Medulla oblongata (tissue), 1 donor: ENCODE measurements around the gene CAP2.

Source experiments
- DNase-seq: peaks from one replicate; pipeline ENCODE4 v3.0.0-alpha.2; 2015; ENCODE audit errors: extremely low spot score

Gene CAP2, protein sequence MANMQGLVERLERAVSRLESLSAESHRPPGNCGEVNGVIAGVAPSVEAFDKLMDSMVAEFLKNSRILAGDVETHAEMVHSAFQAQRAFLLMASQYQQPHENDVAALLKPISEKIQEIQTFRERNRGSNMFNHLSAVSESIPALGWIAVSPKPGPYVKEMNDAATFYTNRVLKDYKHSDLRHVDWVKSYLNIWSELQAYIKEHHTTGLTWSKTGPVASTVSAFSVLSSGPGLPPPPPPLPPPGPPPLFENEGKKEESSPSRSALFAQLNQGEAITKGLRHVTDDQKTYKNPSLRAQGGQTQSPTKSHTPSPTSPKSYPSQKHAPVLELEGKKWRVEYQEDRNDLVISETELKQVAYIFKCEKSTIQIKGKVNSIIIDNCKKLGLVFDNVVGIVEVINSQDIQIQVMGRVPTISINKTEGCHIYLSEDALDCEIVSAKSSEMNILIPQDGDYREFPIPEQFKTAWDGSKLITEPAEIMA

GRCh38 chr6:17392978-17393891, at the start of gene CAP2:
TSS of gene CAP2 (plus strand) at chr6:17393595. CDS start at chr6:17421556, 27,961 bp downstream.
- peak; percentile 64 for DNase-seq

DNA sequence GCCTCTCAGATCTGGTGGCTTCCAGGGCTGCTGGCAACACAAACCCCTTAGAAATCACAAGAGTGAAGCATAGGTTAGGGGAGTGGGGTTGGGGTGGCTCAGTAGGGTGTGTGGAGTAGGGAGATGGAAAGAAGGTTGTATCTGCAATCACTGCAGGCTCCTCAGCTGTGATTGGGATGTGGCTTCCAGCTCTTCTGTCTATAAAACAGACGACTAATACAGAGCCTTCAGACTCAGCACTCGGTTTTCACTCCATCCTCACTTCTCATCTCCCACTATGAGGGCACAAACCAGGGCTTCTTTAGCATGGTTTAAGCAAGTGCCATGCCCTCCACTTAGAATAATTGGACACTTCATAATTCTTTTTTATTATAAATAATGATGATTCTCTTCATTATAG, 46.4 kb upstream of the CAP2 start:
- no peak for DNase-seq

DNA sequence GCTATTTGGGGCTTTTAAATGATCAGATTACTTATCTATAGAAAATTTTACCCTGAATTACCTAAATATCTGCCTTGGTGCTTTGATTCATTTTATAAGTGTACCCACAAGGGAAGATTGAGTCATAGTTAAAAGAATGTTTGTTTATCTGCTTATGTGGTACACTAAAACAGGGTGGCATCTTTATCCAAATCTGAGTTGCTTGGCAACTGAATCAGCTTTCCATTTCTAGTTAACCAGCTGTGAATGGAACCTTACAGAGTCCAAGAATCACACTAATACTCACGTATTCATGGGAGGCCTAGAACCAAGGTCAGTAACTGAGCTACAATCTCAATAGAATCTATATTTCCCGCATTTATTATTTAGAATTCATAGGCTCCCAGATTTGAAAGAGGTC, 44.0 kb upstream of the CAP2 start:
- DNase-seq: no peak

- DNase-seq: no peak
These were observed 41.1 kb upstream of the CAP2 start for GRCh38 chr6:17352302-17352701.

- DNase-seq: no peak
These were observed 39.8 kb upstream of the CAP2 start for GRCh38 chr6:17353440-17354175.

DNA sequence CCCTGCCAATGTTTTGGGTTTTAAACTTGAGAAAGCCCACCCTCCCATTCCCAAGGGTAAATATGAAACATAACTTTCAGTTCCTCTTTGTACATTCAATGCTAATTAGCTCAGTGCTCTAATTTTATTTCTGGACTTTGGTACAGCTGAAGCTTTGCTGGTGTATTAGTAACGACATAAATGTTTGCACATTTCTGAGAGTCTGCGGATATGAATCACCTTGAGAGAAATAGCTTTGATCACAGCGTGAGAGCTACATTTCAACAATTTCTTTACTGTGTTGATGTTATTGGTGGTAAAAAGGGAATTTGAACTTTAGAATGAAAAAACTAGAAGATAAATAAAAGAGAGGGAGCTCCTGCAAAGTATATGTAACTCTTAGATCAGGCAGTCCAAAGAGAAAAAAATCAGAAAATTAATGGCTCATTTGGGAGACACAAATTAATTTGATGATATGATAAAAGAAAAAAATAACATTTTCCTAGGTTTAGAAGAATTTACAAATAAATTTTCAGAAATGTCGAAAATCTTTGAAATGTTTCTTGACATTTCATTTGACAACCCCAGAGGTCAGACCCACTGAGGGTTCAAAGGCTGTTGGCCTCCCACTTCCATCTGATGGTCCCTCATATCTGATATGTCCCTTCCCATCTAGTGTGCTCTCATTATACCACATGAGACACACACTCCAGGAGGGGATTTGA, 38.5 kb upstream of the CAP2 start:
- DNase-seq: no peak

DNA sequence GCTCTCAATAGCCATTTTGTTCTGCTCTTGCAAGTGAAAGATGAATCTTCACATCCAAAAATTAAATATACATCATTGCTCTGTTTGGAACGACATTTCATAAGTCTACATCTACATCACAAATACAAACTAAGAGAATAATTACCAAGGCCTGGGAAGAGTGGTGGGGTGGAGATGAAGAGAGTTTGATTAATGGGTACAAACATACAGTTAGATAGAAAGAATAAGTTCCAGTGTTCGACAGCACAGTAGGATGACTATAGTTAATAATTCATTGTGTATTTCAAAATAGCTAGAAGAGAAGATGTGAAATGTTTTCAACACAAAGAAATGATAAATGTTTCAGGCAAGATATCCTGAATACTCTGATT, 38.0 kb upstream of the CAP2 start:
- DNase-seq: no peak

DNA sequence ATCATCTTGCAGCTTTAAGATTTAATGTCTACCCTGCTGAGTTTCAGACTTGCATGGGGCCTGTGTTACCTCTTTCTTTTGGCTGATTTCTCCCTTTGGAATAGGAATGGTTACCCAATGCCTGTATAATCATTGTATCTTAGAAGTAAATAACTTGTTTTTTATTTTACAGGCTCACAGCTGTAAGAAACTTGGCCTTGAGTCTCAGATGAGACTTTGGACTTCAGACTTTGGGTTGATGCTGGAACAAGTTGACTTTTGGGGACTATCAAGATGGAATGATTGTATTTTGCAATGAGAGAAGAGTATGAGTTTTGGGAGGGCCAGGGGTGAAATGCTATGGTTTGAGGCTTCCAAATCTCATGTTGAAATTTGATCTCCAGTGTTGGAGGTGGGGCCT, 34.9 kb upstream of the CAP2 start:
- no peak for DNase-seq

GRCh38 chr6:17360564-17360963, 32.8 kb upstream of the CAP2 start:
- DNase-seq: no peak

- DNase-seq: no peak
These were observed 32.4 kb upstream of the CAP2 start for GRCh38 chr6:17361013-17361412.

DNA sequence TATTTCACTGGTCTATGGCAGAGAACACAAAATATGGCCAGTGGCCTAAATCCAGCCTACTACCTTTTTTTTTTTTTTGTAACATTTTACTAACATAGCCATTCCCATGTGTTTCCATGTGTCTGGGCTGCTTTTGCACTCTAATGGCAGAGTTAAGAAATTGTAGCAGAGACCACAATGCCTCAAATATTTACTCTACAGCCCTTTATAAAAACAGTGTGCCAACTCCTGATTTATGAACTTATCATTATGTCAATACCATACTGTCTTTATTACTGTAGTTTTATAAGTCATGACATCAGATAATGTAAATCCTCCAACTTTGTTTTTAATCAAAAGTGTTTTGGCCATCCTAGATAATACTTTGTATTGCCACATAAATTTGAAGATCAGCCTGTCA, 27.4 kb upstream of the CAP2 start:
- DNase-seq: no peak

- no peak for DNase-seq
These were observed 25.5 kb upstream of the CAP2 start for GRCh38 chr6:17367868-17368267.

GRCh38 chr6:17381424-17382147, 11.8 kb upstream of the CAP2 start:
- DNase-seq: peak; percentile 23

GRCh38 chr6:17385660-17386059, 7.7 kb upstream of the CAP2 start:
- DNase-seq: no peak

GRCh38 chr6:17388365-17388764, 5.0 kb upstream of the CAP2 start:
- DNase-seq: no peak

DNA sequence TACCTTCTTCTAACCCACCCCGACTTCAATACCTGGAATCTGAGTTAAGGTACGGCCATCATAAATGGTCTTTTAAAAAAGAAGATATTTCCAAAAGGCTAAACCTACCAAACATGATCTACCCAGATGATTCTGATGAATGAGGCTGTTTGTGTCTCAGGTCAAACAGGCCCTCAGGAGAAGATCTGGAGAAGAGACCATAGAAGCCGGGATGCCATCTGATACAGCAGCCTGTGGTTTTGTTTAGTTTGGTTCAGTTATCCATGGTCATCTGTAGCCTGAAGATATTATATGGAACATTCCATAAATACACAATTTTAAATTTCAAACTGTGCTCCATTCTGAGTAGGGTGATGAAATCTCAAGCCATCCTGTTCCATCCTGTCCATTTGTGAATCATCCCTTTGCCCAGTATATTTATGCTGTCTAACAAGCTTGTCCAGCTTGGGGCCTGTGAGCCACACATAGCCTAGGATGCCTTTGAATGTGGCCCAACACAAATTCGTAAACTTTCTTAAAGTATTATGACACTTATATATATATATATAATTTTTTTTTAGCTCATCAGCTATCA, 4.0 kb upstream of the CAP2 start:
- DNase-seq: no peak

- DNase-seq: no peak
These were observed 3.1 kb upstream of the CAP2 start for GRCh38 chr6:17390276-17390675.

DNA sequence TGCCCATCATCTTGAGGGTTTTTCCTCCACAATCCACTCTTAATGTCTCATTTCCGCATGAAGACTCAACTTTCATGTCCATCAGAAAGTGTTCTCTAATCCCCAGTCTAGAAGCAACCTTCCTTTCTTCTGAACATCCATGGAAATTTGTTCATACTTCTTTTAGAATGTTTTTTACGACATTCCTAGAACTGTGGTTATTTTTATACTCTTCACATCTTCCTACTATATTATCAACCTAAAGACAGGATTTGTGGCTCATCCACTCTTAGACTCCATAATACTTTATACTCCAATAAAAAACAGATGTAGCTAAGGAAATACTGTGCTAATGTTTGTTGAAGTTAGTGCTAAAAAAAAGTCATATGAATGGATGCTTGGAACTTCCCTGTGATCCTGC, 1.4 kb upstream of the CAP2 start:
- DNase-seq: no peak

DNA sequence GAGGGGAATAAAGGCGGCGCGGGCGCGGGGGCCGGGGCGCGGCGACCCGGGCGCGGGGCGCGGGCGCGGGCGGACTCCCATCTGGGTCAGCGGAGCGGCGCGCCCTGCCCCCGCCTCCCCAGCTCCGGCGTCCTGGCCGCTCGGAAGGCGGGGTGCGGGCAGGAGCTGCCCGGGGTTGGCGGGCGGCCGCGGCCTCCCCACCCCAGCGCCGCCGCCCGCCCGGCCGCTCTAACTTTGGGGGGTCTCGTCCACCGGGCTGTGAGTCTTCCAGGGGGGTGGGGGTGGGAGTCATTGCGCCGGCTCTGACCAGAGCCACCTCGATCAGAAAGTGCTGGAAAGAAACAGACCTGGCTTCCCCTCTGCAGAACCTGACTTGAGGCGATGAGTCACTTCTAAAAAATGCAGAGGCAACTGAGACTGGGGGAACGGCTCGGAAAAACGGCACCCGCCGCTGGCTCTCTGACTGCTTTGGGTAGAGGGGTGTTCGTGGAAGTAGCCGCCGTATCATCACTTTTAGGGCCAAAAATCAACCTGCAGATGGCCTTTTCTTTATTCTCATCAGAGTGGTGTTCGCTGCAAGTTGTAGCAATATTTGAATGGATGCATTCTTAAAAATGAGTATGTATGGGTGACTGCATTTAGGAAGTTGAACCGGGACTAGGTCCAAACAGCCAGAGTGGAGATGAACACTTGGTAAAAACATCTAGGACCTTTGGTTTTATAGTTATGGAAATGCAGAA, 667 bp downstream of the CAP2 start:
- DNase-seq: peak; percentile 35

DNA sequence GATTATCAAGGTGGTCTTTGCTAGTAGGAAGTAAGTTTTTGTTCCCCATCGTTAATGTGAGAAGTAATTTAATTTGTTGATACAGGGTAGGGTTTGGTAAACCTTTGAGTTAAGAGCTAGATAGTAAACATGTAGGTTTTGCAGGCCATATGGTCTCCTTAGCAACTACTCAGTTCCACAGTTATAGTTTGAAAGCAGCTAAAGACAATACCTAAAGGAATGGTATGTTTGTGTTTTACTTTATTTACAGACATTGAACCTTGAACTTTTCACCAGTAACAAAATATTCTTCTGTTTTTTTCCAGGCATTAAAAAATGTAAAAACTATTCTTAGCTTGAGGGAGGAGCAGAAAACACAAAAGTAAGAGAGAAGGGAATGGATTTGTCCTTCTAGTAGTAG, 1.7 kb downstream of the CAP2 start:
- no peak for DNase-seq
